Measurements from ENCODE around the gene WAS.

The WAS gene

GRCh38 chrX:48698306-48698705 is 14.7 kb downstream of the WAS start:
- no peak overlapping the region for H3K27ac ChIP-seq (ENCODE audit: low read depth, low read length, severe bottlenecking)
- no peaks in the 10 kb centered on the region for H3K9me3 ChIP-seq (ENCODE audit: control insufficient read depth, low read length)
- H3K36me3 ChIP-seq (ENCODE audit: control insufficient read depth, insufficient read depth, low read length) = peaks cover 36% of the 10 kb centered on the region
- WGBS, 2 experiments (ENCODE audit: insufficient coverage in 2 of 2) = 90 to 100% methylated on average over 1 to 2 of the region's 5 CpGs
- peaks cover 9% of the 10 kb centered on the region for H3K4me1 ChIP-seq (ENCODE audit: control insufficient read depth, insufficient read depth, low read length, poor library complexity, severe bottlenecking)
- H3K4me3 ChIP-seq (ENCODE audit: extremely low read depth, insufficient read depth, low read length, poor library complexity, severe bottlenecking) = no peak overlapping the region

- no peak overlapping the region for H3K4me3 ChIP-seq (ENCODE audit: extremely low read depth, insufficient read depth, low read length, poor library complexity, severe bottlenecking)
- H3K4me1 ChIP-seq (ENCODE audit: control insufficient read depth, insufficient read depth, low read length, poor library complexity, severe bottlenecking) = peaks cover 9% of the 10 kb centered on the region
- peaks cover 40% of the 10 kb centered on the region for H3K36me3 ChIP-seq (ENCODE audit: control insufficient read depth, insufficient read depth, low read length)
- no peaks in the 10 kb centered on the region for H3K9me3 ChIP-seq (ENCODE audit: control insufficient read depth, low read length)
- H3K27ac ChIP-seq (ENCODE audit: low read depth, low read length, severe bottlenecking) = no peak overlapping the region
- whole genome bisulfite sequencing, 2 experiments (ENCODE audit: insufficient coverage in 2 of 2) = 97 to 99% methylated on average over 7 to 11 of the region's 23 CpGs
Observed at GRCh38 chrX:48700246-48700645, 16.6 kb downstream of the WAS start.

- Histone ChIP-seq H3K36me3 (ENCODE audit: control insufficient read depth, insufficient read depth, low read length) (peaks cover 42% of the 10 kb centered on the region), H3K4me3 (ENCODE audit: extremely low read depth, insufficient read depth, low read length, poor library complexity, severe bottlenecking) (no peak overlapping the region), H3K9me3 (ENCODE audit: control insufficient read depth, low read length) (no peaks in the 10 kb centered on the region), H3K27ac (ENCODE audit: low read depth, low read length, severe bottlenecking) (no peak overlapping the region), H3K4me1 (ENCODE audit: control insufficient read depth, insufficient read depth, low read length, poor library complexity, severe bottlenecking) (peaks cover 4% of the 10 kb centered on the region)
- WGBS, 2 experiments (ENCODE audit: insufficient coverage in 2 of 2) = no CpG with 5 or more reads among the region's 3 CpGs
Observed at GRCh38 chrX:48700951-48701653, 17.5 kb downstream of the WAS start.

- H3K4me3 ChIP-seq (ENCODE audit: extremely low read depth, insufficient read depth, low read length, poor library complexity, severe bottlenecking) = no peak overlapping the region
- 80 to 100% methylated on average over 1 of the region's 2 CpGs for WGBS, 2 experiments (ENCODE audit: insufficient coverage in 2 of 2)
Observed at GRCh38 chrX:48702032-48702431, 18.4 kb downstream of the WAS start.

GRCh38 chrX:48702716-48703115 is 19.1 kb downstream of the WAS start:
- Histone ChIP-seq H3K36me3 (ENCODE audit: control insufficient read depth, insufficient read depth, low read length) (peaks cover 53% of the 10 kb centered on the region), H3K27ac (ENCODE audit: low read depth, low read length, severe bottlenecking) (no peak overlapping the region), H3K9me3 (ENCODE audit: control insufficient read depth, low read length) (no peaks in the 10 kb centered on the region), H3K4me1 (ENCODE audit: control insufficient read depth, insufficient read depth, low read length, poor library complexity, severe bottlenecking) (peaks cover 4% of the 10 kb centered on the region), H3K4me3 (ENCODE audit: extremely low read depth, insufficient read depth, low read length, poor library complexity, severe bottlenecking) (no peak overlapping the region)
- WGBS, 2 experiments (ENCODE audit: insufficient coverage in 2 of 2) = no CpG with 5 or more reads among the region's 4 CpGs

More at GRCh38 chrX:48702032-48702431, 18.4 kb downstream of the WAS start:
- Histone ChIP-seq H3K36me3 (ENCODE audit: control insufficient read depth, insufficient read depth, low read length) (peaks cover 47% of the 10 kb centered on the region), H3K9me3 (ENCODE audit: control insufficient read depth, low read length) (no peaks in the 10 kb centered on the region), H3K27ac (ENCODE audit: low read depth, low read length, severe bottlenecking) (no peak overlapping the region), H3K4me1 (ENCODE audit: control insufficient read depth, insufficient read depth, low read length, poor library complexity, severe bottlenecking) (peaks cover 4% of the 10 kb centered on the region)

- Histone ChIP-seq H3K36me3 (ENCODE audit: control insufficient read depth, insufficient read depth, low read length) (peaks cover 53% of the 10 kb centered on the region), H3K4me3 (ENCODE audit: extremely low read depth, insufficient read depth, low read length, poor library complexity, severe bottlenecking) (no peak overlapping the region), H3K4me1 (ENCODE audit: control insufficient read depth, insufficient read depth, low read length, poor library complexity, severe bottlenecking) (peaks cover 4% of the 10 kb centered on the region), H3K27ac (ENCODE audit: low read depth, low read length, severe bottlenecking) (no peak overlapping the region), H3K9me3 (ENCODE audit: control insufficient read depth, low read length) (no peaks in the 10 kb centered on the region)
- 90 to 100% methylated on average over 1 to 2 of the region's 7 CpGs for WGBS, 2 experiments (ENCODE audit: insufficient coverage in 2 of 2)
Observed at GRCh38 chrX:48703228-48703627, 19.6 kb downstream of the WAS start.

GRCh38 chrX:48703642-48704481 is 20.3 kb downstream of the WAS start:
- Histone ChIP-seq H3K36me3 (ENCODE audit: control insufficient read depth, insufficient read depth, low read length) (peaks cover 52% of the 10 kb centered on the region), H3K4me3 (ENCODE audit: extremely low read depth, insufficient read depth, low read length, poor library complexity, severe bottlenecking) (no peak overlapping the region), H3K4me1 (ENCODE audit: control insufficient read depth, insufficient read depth, low read length, poor library complexity, severe bottlenecking) (peaks cover 4% of the 10 kb centered on the region), H3K27ac (ENCODE audit: low read depth, low read length, severe bottlenecking) (no peak overlapping the region), H3K9me3 (ENCODE audit: control insufficient read depth, low read length) (no peaks in the 10 kb centered on the region)
- 100% methylated on average over 1 of the region's 4 CpGs; no CpG with 5 or more reads in 1 of the 2 experiments for WGBS, 2 experiments (ENCODE audit: insufficient coverage in 2 of 2)

- Histone ChIP-seq H3K4me3 (ENCODE audit: extremely low read depth, insufficient read depth, low read length, poor library complexity, severe bottlenecking) (no peak overlapping the region), H3K9me3 (ENCODE audit: control insufficient read depth, low read length) (no peaks in the 10 kb centered on the region), H3K27ac (ENCODE audit: low read depth, low read length, severe bottlenecking) (no peak overlapping the region), H3K4me1 (ENCODE audit: control insufficient read depth, insufficient read depth, low read length, poor library complexity, severe bottlenecking) (peaks cover 4% of the 10 kb centered on the region), H3K36me3 (ENCODE audit: control insufficient read depth, insufficient read depth, low read length) (peaks cover 33% of the 10 kb centered on the region)
- WGBS, 2 experiments (ENCODE audit: insufficient coverage in 2 of 2) = 86 to 98% methylated on average over 1 to 8 of the region's 12 CpGs
Observed at GRCh38 chrX:48705871-48706270, 22.3 kb downstream of the WAS start.

GRCh38 chrX:48709522-48710112 is 26.0 kb downstream of the WAS start:
- WGBS, 2 experiments (ENCODE audit: insufficient coverage in 2 of 2) = 98% methylated on average over 6 of the region's 7 CpGs
- H3K4me1 ChIP-seq (ENCODE audit: control insufficient read depth, insufficient read depth, low read length, poor library complexity, severe bottlenecking) = peaks cover 6% of the 10 kb centered on the region
- peaks cover 13% of the 10 kb centered on the region for H3K36me3 ChIP-seq (ENCODE audit: control insufficient read depth, insufficient read depth, low read length)
- no peak overlapping the region for H3K27ac ChIP-seq (ENCODE audit: low read depth, low read length, severe bottlenecking)
- H3K4me3 ChIP-seq (ENCODE audit: extremely low read depth, insufficient read depth, low read length, poor library complexity, severe bottlenecking) = no peak overlapping the region
- no peaks in the 10 kb centered on the region for H3K9me3 ChIP-seq (ENCODE audit: control insufficient read depth, low read length)

- H3K9me3 ChIP-seq (ENCODE audit: control insufficient read depth, low read length) = no peaks in the 10 kb centered on the region
- peaks cover 6% of the 10 kb centered on the region for H3K4me1 ChIP-seq (ENCODE audit: control insufficient read depth, insufficient read depth, low read length, poor library complexity, severe bottlenecking)
- no peak overlapping the region for H3K27ac ChIP-seq (ENCODE audit: low read depth, low read length, severe bottlenecking)
- peaks cover 10% of the 10 kb centered on the region for H3K36me3 ChIP-seq (ENCODE audit: control insufficient read depth, insufficient read depth, low read length)
- H3K4me3 ChIP-seq (ENCODE audit: extremely low read depth, insufficient read depth, low read length, poor library complexity, severe bottlenecking) = no peak overlapping the region
- 81 to 83% methylated on average over 1 to 3 of the region's 9 CpGs for WGBS, 2 experiments (ENCODE audit: insufficient coverage in 2 of 2)
Observed at GRCh38 chrX:48711162-48711928, 27.7 kb downstream of the WAS start.

Measured in mesodermal cell (in vitro differentiated cells).